Sigmoid colon (tissue), 3 donors: ENCODE measurements around the gene XRCC5.

Experiments
- CTCF ChIP-seq, 4 experiments: fragments of 450-650 bp in 3 of 4; fragments of 200-600 bp in 1 of 4; IDR thresholded peaks; one replicate each; pipeline ENCODE4 v1.5.1; 2016 to 2019; ENCODE audit warnings: antibody characterized with exemption in 4 of 4, mild to moderate bottlenecking in 3 of 4, moderate library complexity in 2 of 4
- POLR2A ChIP-seq, 2 donors: fragments of 450-650 bp; IDR thresholded peaks; one replicate each; pipeline ENCODE4 v1.6.1; 2016; ENCODE audit warnings: antibody characterized with exemption in 2 of 2, mild to moderate bottlenecking in 2 of 2, moderate library complexity in 2 of 2

- TF ChIP-seq CTCF (IDR thresholded peaks at IDR 0.05): no peak
- TF ChIP-seq POLR2A (IDR thresholded peaks at IDR 0.05): no peak
Measured at GRCh38 chr2:216134958-216135541, 25.9 kb downstream of the XRCC5 start.
